ENCODE data around the gene LELP1. TPM values are rescaled to one million over a fixed set of nuclear protein-coding genes. Genes with fewer than 3 reads are reported as not detected.

Gene LELP1
- total RNA-seq = not detected in 2 replicates

DNA sequence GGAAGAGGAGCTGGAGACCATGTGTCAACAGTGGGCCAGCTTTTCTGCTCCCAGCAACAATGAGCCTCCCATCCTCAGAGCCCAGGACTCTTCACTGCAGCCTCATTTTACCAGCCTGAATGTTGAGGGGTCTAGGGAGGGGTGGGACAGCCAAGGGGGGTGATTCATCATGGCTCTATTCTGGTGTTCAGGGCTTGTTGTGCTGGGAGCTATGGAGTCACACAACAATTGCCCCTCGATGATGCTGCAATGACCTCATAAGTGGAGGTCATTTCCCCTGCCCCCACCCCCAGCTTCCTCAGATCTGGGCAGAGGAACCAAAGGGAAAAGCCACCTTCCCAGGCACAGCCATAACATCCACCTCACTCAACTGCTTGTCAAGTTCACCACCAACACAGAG is at the start of gene LELP1:
TSS of gene LELP1 (plus strand) at position 301 of the 400 bp plus-strand sequence. CDS start 1,278 bp downstream, outside the sequence.

DNA sequence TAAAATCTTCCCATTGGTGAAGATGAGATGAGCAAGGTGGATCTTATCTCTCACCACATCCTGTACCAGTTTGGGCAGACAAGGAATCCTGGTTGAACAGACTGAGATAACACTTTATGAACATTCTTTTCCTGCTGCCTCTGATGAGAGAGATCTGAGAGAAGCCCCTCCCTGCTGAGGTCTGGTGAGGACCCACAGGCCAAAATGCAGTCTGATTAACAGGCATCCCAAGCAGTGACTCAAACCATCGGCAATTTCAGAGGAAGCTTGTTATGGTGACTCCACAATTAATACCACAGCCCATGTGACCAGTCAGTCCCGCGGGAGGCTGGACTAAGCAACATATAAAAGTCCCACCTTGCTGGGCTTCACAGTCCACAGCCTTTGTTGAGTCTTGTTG is 14.0 kb downstream of the LELP1 start, which contains the start of gene PRR9:
TSS of gene PRR9 (plus strand) at position 373 of the 400 bp plus-strand sequence. CDS start 561 bp downstream, outside the sequence.

Other genes with a start within 250 kb of the LELP1 start
- gene SPRR4, start 232.8 kb upstream of the LELP1 start, total RNA-seq = not detected in 2 replicates
- gene SPRR1A, start 219.3 kb upstream of the LELP1 start, total RNA-seq = not detected in 2 replicates
- not detected in 2 replicates for gene SPRR3, start 201.7 kb upstream of the LELP1 start, total RNA-seq
- gene SPRR1B, start 172.2 kb upstream of the LELP1 start, total RNA-seq = not detected in 2 replicates
- not detected in 2 replicates for gene SPRR2D, start 162.3 kb upstream of the LELP1 start, total RNA-seq
- gene SPRR2A, start 145.9 kb upstream of the LELP1 start, total RNA-seq = not detected in 2 replicates
- not detected in 2 replicates for gene SPRR2B, start 131.8 kb upstream of the LELP1 start, total RNA-seq
- gene SPRR2E, start 108.9 kb upstream of the LELP1 start, total RNA-seq = not detected in 2 replicates
- gene SPRR2F, start 89.9 kb upstream of the LELP1 start, total RNA-seq = not detected in 2 replicates
- not detected in 2 replicates for gene SPRR2G, start 52.5 kb upstream of the LELP1 start, total RNA-seq
- gene PRR9, start 14.2 kb downstream of the LELP1 start, total RNA-seq = not detected in 2 replicates
- gene LORICRIN, start 56.3 kb downstream of the LELP1 start, total RNA-seq = not detected in 2 replicates
- 0.16 TPM in 1 of 2 replicates, not detected in the other for gene PGLYRP3, start 109.5 kb downstream of the LELP1 start, total RNA-seq
- gene PGLYRP4, start 145.4 kb downstream of the LELP1 start, total RNA-seq = not detected in 2 replicates
- gene S100A9, start 154.4 kb downstream of the LELP1 start, total RNA-seq = 0.97 and 1.2 TPM in 2 replicates
- not detected in 2 replicates for gene S100A12, start 172.2 kb downstream of the LELP1 start, total RNA-seq
- gene S100A8, start 187.6 kb downstream of the LELP1 start, total RNA-seq = not detected in 2 replicates
- not detected in 2 replicates for gene S100A7A, start 213.1 kb downstream of the LELP1 start, total RNA-seq